Trophoblast cell (in vitro differentiated cells and primary cell): ENCODE data around the gene TMEM41B.

Source experiments
- DNase-seq, 2 donors: peaks; one replicate each; pipeline ENCODE4 v3.0.0-alpha.2; 2016
- H2AFZ ChIP-seq: 2 replicates; pipeline ENCODE4 v1.6.1; 2013; ENCODE audit warnings: low read length, moderate library complexity, mild to moderate bottlenecking; ENCODE audit not compliant: insufficient read depth, poor library complexity
- H2AK5ac ChIP-seq: 2 replicates; pipeline ENCODE4 v1.6.1; 2013; ENCODE audit warnings: mild to moderate bottlenecking, low read length
- H2BK120ac ChIP-seq: 2 replicates; pipeline ENCODE4 v1.6.1; 2013; ENCODE audit warnings: low read length, mild to moderate bottlenecking, moderate library complexity; ENCODE audit not compliant: insufficient read depth, poor library complexity
- H2BK12ac ChIP-seq: 2 replicates; pipeline ENCODE4 v1.6.1; 2013; ENCODE audit warnings: mild to moderate bottlenecking, low read length, moderate library complexity
- H2BK5ac ChIP-seq: 2 replicates; pipeline ENCODE4 v1.6.1; 2013; ENCODE audit warnings: low read length, low read depth, moderate library complexity, mild to moderate bottlenecking; ENCODE audit not compliant: poor library complexity
- H3K14ac ChIP-seq: 2 replicates; pipeline ENCODE4 v1.6.1; 2013; ENCODE audit warnings: mild to moderate bottlenecking, low read length
- H3K18ac ChIP-seq: 2 replicates; pipeline ENCODE4 v1.6.1; 2013; ENCODE audit warnings: mild to moderate bottlenecking, low read length
- H3K23ac ChIP-seq: 2 replicates; pipeline ENCODE4 v1.6.1; 2013; ENCODE audit warnings: low read length
- H3K27ac ChIP-seq: 2 replicates; pipeline ENCODE4 v1.5.1; 2013; ENCODE audit warnings: low read depth, mild to moderate bottlenecking, inconsistent platforms, low read length, moderate library complexity
- H3K27me3 ChIP-seq: 2 replicates; pipeline ENCODE4 v1.6.1; 2013; ENCODE audit warnings: inconsistent platforms, mild to moderate bottlenecking, low read length, moderate library complexity; ENCODE audit not compliant: insufficient read depth
- H3K36me3 ChIP-seq, 2 experiments: 1 replicate in 1 of 2; 2 replicates in 1 of 2; pipeline ENCODE4 v1.6.1; 2013; ENCODE audit warnings: low read length in 2 of 2, mild to moderate bottlenecking in 2 of 2, moderate library complexity in 1 of 2; ENCODE audit not compliant: insufficient read depth in 2 of 2, control insufficient read depth in 1 of 2
- H3K4ac ChIP-seq: 2 replicates; pipeline ENCODE4 v1.6.1; 2013; ENCODE audit warnings: low read depth, mild to moderate bottlenecking, low read length, moderate library complexity
- H3K4me1 ChIP-seq, 2 experiments: 1 replicate in 1 of 2; 2 replicates in 1 of 2; pipeline ENCODE4 v1.6.1; 2013; ENCODE audit warnings: low read length in 2 of 2, mild to moderate bottlenecking in 2 of 2, moderate library complexity in 1 of 2; ENCODE audit not compliant: insufficient read depth in 2 of 2, control insufficient read depth in 1 of 2
- H3K4me2 ChIP-seq: 2 replicates; pipeline ENCODE4 v1.6.1; 2013; ENCODE audit warnings: inconsistent platforms, mild to moderate bottlenecking, low read length, moderate library complexity
- H3K4me3 ChIP-seq: 2 replicates; pipeline ENCODE4 v1.5.1; 2013; ENCODE audit warnings: mild to moderate bottlenecking, low read depth, low read length, inconsistent platforms
- H3K79me1 ChIP-seq: one replicate; pipeline ENCODE4 v1.6.1; 2013; ENCODE audit warnings: low read length
- H3K79me2 ChIP-seq: 2 replicates; pipeline ENCODE4 v1.6.1; 2013; ENCODE audit warnings: low read length, mild to moderate bottlenecking; ENCODE audit not compliant: control insufficient read depth, insufficient read depth, poor library complexity
- H3K9ac ChIP-seq: 2 replicates; pipeline ENCODE4 v1.6.1; 2013; ENCODE audit warnings: mild to moderate bottlenecking, low read length
- H3K9me3 ChIP-seq: 2 replicates; pipeline ENCODE4 v1.6.1; 2013; ENCODE audit warnings: low read depth, mild to moderate bottlenecking, control low read depth, inconsistent platforms, low read length; ENCODE audit not compliant: insufficient read depth
- H4K12ac ChIP-seq: 2 replicates; pipeline ENCODE4 v1.6.1; 2013; ENCODE audit warnings: low read depth, mild to moderate bottlenecking, low read length, moderate library complexity
- H4K8ac ChIP-seq: 2 replicates; pipeline ENCODE4 v1.6.1; 2013; ENCODE audit warnings: low read depth, mild to moderate bottlenecking, low read length, moderate library complexity
- H4K91ac ChIP-seq: one replicate; pipeline ENCODE4 v1.6.1; 2013; ENCODE audit warnings: low read depth, mild to moderate bottlenecking, low read length, moderate library complexity
- WGBS: extraction: QIAGEN DNeasy Blood & Tissue Kit; methylation state at CpG from one replicate; pipeline ENCODE4 v1.1.7; 2013; ENCODE audit warnings: missing lambda C conversion rate; ENCODE audit not compliant: insufficient read length, insufficient coverage; ENCODE audit errors: extremely low coverage; 5-methylcytosine and 5-hydroxymethylcytosine counted together

The TMEM41B gene

GRCh38 chr11:9301720-9302119 is 12.7 kb downstream of the TMEM41B start:
- Histone ChIP-seq H4K8ac (no peak overlapping the region), H3K4me2 (no peak overlapping the region), H2AK5ac (no peak overlapping the region), H3K18ac (no peak overlapping the region), H3K27ac (no peak overlapping the region), H3K9ac (no peak overlapping the region), H3K36me3 (peaks cover 11 to 13% of the 10 kb centered on the region in 2 experiments), H2AFZ (no peak overlapping the region), H3K9me3 (no peaks in the 10 kb centered on the region), H2BK5ac (no peak overlapping the region), H3K14ac (no peak overlapping the region), H2BK12ac (no peak overlapping the region), H3K4me3 (no peak overlapping the region), H3K4me1 (no peaks in the 10 kb centered on the region), H3K23ac (no peak overlapping the region), H3K79me1 (no peaks in the 10 kb centered on the region), H3K4ac (peak overlapping the region; percentile 19), H3K27me3 (no peaks in the 10 kb centered on the region), H2BK120ac (no peak overlapping the region), H4K12ac (no peak overlapping the region), H3K79me2 (peaks cover 5% of the 10 kb centered on the region), H4K91ac (no peak overlapping the region)
- DNase-seq: no peak
- WGBS: no CpG with 5 or more reads among the region's 10 CpGs

- no peaks in the 10 kb centered on the region for H3K27me3 ChIP-seq
- no peaks in the 10 kb centered on the region for H3K79me2 ChIP-seq
- H2BK12ac ChIP-seq: no peak overlapping the region
- no peak overlapping the region for H3K27ac ChIP-seq
- H4K12ac ChIP-seq: no peak overlapping the region
- no CpG with 5 or more reads among the region's 7 CpGs for WGBS
- no peak overlapping the region for H4K91ac ChIP-seq
- H3K4me3 ChIP-seq: no peak overlapping the region
- no peak overlapping the region for H2BK120ac ChIP-seq
- no peak overlapping the region for H3K14ac ChIP-seq
- H3K9ac ChIP-seq: no peak overlapping the region
- H2AK5ac ChIP-seq: no peak overlapping the region
- no peak overlapping the region for H2BK5ac ChIP-seq
- H3K79me1 ChIP-seq: no peaks in the 10 kb centered on the region
- H3K18ac ChIP-seq: no peak overlapping the region
- no peaks in the 10 kb centered on the region for H3K4me1 ChIP-seq
- DNase-seq: peak; percentile 72 to 77
- no peak overlapping the region for H3K23ac ChIP-seq
- H3K9me3 ChIP-seq: no peaks in the 10 kb centered on the region
- H2AFZ ChIP-seq: no peak overlapping the region
- H4K8ac ChIP-seq: no peak overlapping the region
- H3K4ac ChIP-seq: no peak overlapping the region
- peaks cover 22 to 24% of the 10 kb centered on the region in 2 experiments for H3K36me3 ChIP-seq
- H3K4me2 ChIP-seq: no peak overlapping the region
Observed at GRCh38 chr11:9293646-9294045, 20.7 kb downstream of the TMEM41B start.

- Histone ChIP-seq H2BK12ac (no peak overlapping the region), H2AFZ (no peak overlapping the region), H3K4me2 (no peak overlapping the region), H3K14ac (no peak overlapping the region), H2BK120ac (no peak overlapping the region), H3K79me1 (no peaks in the 10 kb centered on the region), H3K27ac (no peak overlapping the region), H3K4me1 (no peaks in the 10 kb centered on the region), H3K4me3 (no peak overlapping the region), H3K9me3 (no peaks in the 10 kb centered on the region), H4K12ac (no peak overlapping the region), H4K8ac (no peak overlapping the region), H2AK5ac (no peak overlapping the region), H3K27me3 (no peaks in the 10 kb centered on the region), H2BK5ac (no peak overlapping the region), H3K4ac (no peak overlapping the region), H4K91ac (no peak overlapping the region), H3K9ac (no peak overlapping the region), H3K18ac (no peak overlapping the region), H3K79me2 (no peaks in the 10 kb centered on the region), H3K36me3 (peaks cover 6 to 12% of the 10 kb centered on the region in 2 experiments), H3K23ac (no peak overlapping the region)
- no peak for DNase-seq
- no CpG with 5 or more reads among the region's 14 CpGs for WGBS
Observed at GRCh38 chr11:9285850-9286587, 28.4 kb downstream of the TMEM41B start.

GRCh38 chr11:9280655-9281301 is 33.6 kb downstream of the TMEM41B start:
- Histone ChIP-seq H3K4me1 (no peaks in the 10 kb centered on the region), H2AK5ac (no peak overlapping the region), H2AFZ (no peak overlapping the region), H3K36me3 (peaks cover 9 to 13% of the 10 kb centered on the region in 2 experiments), H3K18ac (no peak overlapping the region), H3K23ac (no peak overlapping the region), H3K4me2 (no peak overlapping the region), H3K79me1 (no peaks in the 10 kb centered on the region), H3K27ac (no peak overlapping the region), H3K79me2 (no peaks in the 10 kb centered on the region), H3K14ac (no peak overlapping the region), H4K91ac (no peak overlapping the region), H2BK120ac (no peak overlapping the region), H3K4ac (no peak overlapping the region), H3K9me3 (no peaks in the 10 kb centered on the region), H4K12ac (no peak overlapping the region), H3K4me3 (no peak overlapping the region), H3K9ac (no peak overlapping the region), H3K27me3 (no peaks in the 10 kb centered on the region), H4K8ac (no peak overlapping the region), H2BK12ac (no peak overlapping the region), H2BK5ac (no peak overlapping the region)
- WGBS: no CpG with 5 or more reads among the region's 4 CpGs
- DNase-seq: no peak
